Inferior parietal cortex (tissue), 1 donor: ENCODE measurements around the gene SLC22A16.
"Not testable (repeated sequence)": the region's sequence is repeated elsewhere in the genome, so short reads cannot be mapped to it uniquely, and the experiment has no call there.

Source experiments
- DNase-seq: peaks from one replicate; pipeline ENCODE4 v3.0.0-alpha.2; 2016; ENCODE audit errors: extremely low spot score

Gene SLC22A16

DNA sequence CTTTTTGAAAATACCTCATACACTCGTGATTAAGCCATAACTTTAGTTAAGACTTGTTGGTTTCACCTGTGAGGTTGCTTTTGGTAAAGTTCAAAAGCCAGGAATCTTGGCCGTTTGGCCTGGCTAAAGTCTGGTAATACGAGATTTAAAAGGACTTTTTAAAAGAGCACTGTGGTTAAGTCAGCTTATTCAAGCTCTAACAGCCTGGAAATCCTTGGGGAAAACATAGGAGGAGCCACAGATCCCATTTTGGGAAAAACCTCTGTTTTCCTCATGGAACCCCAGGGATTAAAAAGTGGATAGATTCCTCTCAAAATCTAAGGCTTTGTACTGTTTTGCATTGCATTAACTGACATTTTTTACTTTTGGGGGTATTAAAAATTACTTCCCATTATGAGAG, 13.7 kb upstream of the SLC22A16 start:
- no peak for DNase-seq

DNA sequence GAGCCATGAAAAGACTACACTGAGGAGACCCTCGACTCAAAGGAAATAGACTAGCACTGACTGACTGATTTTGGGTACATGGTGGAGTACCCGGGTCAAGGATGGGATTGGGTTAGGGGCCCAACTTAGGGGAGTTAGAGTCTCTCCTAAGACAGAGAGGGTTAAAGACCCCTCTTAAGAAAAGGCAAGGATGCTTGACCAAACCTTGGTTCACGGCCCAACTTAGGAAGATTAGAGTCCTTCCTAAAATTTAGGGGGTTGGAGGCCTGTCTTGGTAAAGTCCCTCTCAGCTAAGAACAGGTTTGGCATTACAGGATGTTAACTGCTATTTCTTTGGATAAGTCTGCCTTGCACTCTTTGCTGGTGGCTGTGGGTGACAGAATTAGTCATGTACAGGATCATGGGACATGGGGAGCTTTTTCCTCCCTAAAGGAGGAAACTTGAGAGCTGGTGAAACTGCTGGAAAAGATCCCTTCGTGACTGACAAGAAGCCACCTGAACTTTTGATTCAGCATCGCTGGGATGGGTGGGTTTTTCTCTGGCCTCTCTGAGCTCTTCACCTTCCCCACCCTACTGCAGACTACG, 12.3 kb upstream of the SLC22A16 start:
- DNase-seq = no peak

GRCh38 chr6:110487968-110488381, 11.6 kb upstream of the SLC22A16 start:
- DNase-seq = not testable (repeated sequence)

DNA sequence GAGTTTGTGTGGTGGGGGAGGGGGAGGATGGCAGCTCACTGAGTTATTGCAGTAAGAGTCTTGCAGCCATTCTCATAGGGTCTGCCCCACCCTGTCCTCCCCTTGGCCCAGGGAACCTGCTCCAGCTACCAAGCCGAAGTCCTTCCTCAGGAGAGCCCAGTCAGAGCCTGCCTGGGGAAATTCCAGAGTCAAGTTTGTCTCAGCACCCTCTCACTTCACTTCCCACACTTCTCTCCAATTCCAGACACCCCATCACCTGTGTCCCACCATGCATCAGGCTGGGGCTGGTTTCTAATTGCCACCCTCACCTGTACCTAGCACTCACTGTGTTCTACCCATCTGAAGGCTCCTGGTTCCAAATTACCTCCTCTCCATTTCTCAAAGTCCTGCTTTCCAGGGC, 10.3 kb upstream of the SLC22A16 start:
- no peak for DNase-seq

DNA sequence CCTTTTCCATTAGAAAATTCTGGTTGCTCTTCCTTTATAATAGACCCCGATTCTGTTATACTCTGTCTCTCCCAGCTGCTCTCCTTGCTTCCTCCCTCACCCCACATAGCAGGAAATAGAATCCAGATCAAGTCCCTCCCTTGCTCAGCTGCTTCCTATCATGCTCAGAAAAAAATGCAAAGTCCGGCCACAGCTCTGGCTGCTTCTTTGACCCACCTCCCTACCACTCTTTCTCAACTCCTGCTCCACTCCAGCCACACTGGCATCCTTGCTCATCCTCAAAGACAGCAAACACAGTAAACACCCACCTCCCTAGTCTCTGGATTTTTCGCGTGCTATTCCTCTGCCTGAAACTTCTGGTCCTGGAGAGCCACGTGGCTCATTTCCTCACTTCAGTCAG, 9.1 kb upstream of the SLC22A16 start:
- DNase-seq = no peak

GRCh38 chr6:110484321-110484720, 7.9 kb upstream of the SLC22A16 start:
- DNase-seq = no peak

- DNase-seq = no peak
These were observed 6.5 kb upstream of the SLC22A16 start for GRCh38 chr6:110482774-110483400.

- no peak for DNase-seq
These were observed 4.7 kb upstream of the SLC22A16 start for GRCh38 chr6:110481081-110481480.

GRCh38 chr6:110475066-110475653, 1.3 kb downstream of the SLC22A16 start:
- DNase-seq = no peak

DNA sequence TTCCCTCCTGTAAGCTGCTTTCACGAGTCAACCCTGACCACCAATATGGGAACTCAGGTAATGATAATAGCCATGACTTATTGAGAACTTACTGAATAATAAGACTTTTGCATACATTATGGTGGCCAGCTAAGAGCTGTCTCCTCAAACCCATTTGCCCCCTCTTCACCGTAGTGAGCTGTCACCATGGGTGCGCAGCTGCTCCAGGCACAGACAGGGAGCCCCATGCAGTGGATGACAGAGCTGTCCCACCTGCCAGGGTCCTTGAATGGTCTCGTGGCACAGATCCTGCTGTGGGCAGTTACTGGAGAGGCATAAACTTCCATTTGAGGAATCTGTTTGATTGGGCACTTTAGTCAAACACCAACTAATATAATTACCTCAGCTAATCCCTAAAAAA, 1.9 kb downstream of the SLC22A16 start:
- no peak for DNase-seq

GRCh38 chr6:110472739-110473138, 3.7 kb downstream of the SLC22A16 start:
- no peak for DNase-seq

DNA sequence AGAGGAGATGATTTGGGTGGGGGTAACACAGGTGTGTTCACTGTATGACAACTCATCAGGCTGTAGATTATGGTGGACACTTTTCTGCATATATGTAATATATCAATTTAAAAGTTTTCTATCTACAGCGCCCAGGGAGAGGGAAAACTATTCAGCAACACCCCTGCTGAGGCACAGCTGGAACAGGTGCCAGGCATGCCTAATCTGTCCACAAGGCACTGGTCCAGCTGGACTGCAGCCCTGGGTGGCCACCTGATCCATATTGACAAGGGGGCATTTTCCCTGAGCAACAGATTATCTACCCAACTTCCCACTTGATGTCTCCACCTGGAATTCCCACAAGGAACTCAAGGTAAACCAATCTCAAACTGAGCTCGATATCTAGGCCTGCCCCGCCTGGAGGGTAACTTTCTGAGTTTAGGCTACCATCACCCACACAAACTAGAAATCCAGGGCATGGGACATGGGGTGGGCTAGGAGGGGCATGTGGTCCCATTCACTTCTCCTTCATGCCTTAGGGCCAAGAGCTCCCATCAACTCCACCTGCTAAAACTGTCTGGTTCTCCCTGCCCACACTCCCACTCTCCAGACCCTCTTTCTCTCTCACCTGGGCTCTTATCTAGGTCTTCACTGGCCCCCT, 4.6 kb downstream of the SLC22A16 start:
- DNase-seq = no peak

GRCh38 chr6:110468731-110469130, 7.7 kb downstream of the SLC22A16 start:
- no peak for DNase-seq

GRCh38 chr6:110467566-110468140, 8.8 kb downstream of the SLC22A16 start:
- DNase-seq = no peak

- DNase-seq = no peak
These were observed 13.4 kb downstream of the SLC22A16 start for GRCh38 chr6:110462884-110463481.

- no peak for DNase-seq
These were observed 15.0 kb downstream of the SLC22A16 start for GRCh38 chr6:110461376-110461775.

DNA sequence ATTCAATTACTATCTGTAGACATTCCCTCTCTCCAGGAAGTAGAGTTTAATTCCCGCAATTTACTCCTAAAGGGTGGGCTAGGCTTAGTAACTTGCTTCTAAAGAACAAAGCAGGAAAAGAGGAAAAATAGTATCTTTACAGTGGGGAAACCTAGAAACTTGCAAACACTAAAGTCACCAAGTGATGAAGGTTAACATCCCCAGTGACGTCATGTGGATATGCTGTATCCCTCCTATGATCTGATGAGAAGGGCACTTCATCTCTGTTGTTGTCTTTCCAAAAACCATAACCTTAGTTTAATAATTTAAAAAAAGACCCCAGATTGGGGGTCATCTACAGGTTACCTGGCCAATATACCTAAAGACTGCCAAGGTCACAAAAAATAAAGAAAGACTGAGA, 17.3 kb downstream of the SLC22A16 start:
- no peak for DNase-seq

- no peak for DNase-seq
These were observed 17.9 kb downstream of the SLC22A16 start for GRCh38 chr6:110458476-110458875.

GRCh38 chr6:110457567-110458175, 18.7 kb downstream of the SLC22A16 start:
- DNase-seq = peak; percentile 2

DNA sequence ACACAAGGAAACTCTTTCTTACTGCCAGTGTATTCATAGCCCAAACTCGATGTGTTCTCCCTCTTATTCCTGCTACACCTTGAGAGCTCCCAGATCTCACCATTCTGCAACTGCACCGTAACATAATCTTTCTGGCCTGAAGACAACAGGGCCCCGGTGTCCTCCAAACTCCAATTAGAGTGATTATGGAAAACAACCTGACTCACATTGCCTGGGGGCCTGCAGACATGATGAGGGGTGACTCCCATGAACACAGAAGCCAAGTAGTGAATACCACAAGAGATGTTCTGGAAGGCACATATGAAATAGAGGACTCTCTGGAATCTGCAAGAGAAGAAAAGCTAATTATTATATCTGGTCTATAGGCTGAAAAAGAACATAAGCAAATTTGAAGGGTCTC, 19.7 kb downstream of the SLC22A16 start:
- no peak for DNase-seq

GRCh38 chr6:110449541-110449895, 26.9 kb downstream of the SLC22A16 start:
- no peak for DNase-seq
